Hippocampal formation (tissue), 2 donors: Measurements from ENCODE around the gene HCFC1.

Experiments
- DNase-seq, 2 donors: peaks; one replicate each; lab custom pipeline; 2025; lab: John Stamatoyannopoulos, UW

The HCFC1 gene

GRCh38 chrX:153938226-153938786 lies 33.3 kb downstream of the HCFC1 start:
- DNase-seq, result no peak

GRCh38 chrX:153937056-153937455 lies 34.6 kb downstream of the HCFC1 start:
- no peak for DNase-seq

GRCh38 chrX:153935326-153935851 lies 36.2 kb downstream of the HCFC1 start:
- DNase-seq, result no peak

GRCh38 chrX:153934762-153935325 lies 36.8 kb downstream of the HCFC1 start, which contains the start of gene NAA10:
Gene NAA10 (minus strand): TSS chrX:153935037. CDS start chrX:153934904, 133 bp downstream.
- DNase-seq, result peak; percentile 23 to 50

DNA sequence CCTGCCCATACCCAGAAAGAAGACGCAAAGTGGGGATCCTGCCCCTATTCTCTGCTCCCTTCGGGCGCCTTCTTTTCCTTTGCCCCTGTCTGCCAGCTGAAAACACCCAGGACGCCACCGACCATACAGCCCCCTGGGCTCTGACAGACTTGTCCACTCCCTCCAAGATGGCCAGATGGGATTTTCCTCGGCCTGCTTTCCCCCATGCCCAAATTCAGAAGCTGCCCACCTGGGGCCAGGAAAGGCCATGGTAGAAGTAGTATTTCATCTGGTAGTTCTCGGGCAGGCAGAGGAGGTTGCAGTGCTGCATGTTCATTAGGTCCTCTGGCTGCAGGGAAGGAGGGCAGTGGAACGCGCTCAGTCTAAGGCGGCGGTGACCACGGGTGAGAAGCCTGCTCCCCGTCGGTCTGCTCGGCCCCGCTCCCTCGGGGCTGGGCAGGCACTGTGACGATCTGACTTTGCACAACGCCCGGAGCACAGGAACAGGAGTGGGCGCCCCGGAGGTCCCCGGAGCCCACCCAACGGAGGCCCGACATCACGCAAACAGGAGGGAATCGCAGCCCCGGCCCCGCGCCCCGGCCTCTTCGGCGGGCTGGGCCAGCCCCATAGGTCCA lies 37.4 kb downstream of the HCFC1 start:
- DNase-seq, result no peak

GRCh38 chrX:153933748-153934147 lies 37.9 kb downstream of the HCFC1 start:
- DNase-seq, result no peak

- DNase-seq, result no peak
These were observed 39.2 kb downstream of the HCFC1 start for GRCh38 chrX:153932220-153932915.

DNA sequence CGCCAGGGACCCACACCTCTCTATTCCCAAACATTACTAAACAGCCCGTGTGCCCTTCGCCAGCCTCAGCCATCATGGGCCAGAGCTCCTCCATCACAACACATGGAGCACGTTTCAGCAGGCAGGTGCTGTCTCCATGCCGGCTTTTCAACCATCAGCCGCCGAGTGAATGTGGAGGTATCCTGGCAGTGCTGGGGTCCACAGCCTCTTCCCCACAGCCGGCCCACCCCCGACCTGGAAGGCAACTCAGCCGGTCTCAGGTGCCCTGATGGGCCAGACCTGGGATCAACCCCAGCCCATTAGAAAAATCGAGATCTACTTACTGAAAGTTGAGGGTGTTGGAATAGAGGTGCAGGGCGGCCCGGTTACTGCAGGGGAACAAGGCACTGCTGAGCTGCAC lies 39.9 kb downstream of the HCFC1 start:
- DNase-seq, result no peak

DNA sequence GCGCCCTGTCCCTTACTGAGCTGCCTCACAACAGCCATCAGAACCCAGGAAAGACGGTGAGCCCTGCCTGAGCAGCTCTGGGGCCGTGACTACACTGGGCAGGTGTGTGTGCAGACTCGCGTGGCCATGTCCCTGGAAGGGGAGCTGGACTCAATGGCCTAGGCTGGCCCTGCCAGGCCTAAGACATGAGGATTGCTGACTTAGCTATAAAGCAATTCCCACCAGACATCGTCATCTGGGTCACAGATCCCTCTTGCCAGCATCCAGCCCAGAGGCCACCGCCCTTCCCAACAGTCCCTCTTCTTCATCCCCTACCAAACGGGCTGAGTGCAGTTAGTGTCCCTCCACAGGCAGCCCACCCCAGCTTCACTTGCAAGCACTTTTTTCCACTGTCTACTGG lies 40.5 kb downstream of the HCFC1 start:
- DNase-seq, result no peak

DNA sequence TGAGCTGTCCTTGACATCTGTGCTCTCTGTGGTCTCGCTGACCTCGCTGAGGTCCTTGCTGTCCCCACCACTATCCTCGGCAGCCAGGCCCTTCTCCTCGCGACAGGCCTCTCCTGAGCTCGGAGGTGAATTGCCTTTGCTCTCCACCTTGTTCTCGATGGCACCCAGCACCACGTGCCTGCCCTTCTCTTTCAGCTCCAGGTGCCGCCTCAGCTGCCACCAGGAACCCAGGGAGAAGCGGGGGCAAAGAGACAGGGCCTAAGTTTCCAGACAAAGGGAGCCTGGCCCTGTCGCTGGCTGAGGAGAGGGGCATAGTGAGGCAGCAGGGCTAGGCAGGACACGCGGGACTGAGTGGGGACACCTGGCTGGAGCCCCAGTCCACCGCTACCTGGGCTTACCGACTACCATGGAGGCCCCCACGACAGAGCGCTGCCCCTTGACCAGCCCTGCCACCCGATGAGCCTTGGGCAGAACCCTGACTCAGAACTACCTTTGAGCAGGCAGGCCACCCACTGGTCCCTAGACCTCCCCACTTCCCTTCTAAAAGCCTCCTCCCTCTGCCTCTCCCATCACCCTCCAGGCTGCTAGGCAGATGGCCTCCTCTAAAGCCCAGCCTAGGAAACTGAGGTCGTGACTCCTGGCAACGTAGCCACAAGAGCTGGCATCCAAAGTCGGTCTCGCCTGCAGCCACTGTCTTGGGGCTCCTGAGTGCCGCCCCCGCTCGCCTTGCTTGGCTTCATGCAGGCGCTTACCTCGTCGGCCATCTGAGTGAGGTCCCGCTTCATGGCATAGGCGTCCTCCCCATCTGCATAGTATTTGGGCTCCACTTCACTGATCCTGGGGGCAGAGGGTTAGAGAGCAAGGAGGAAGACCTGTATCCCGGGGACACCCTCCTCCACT lies 41.4 kb downstream of the HCFC1 start:
- no peak for DNase-seq

DNA sequence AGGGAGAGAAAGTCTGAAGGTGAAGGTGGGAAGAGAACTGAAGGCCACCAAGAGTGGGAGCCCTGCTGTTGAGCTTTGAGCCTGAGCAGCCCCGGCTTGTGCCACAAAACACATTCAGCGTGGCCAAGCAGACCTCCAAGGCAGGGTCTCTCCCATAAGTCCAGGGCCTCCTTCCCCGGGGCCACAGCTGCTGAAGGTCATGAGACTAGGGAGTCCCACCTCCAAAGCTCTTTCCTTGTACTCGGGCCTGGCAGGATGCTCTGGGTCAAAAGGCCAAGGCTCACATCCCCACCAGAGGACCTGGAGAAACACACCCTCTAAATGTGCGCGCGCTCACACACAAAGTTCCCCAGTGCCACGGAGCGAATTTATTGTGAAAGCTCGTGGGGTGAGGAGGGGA lies 42.0 kb downstream of the HCFC1 start:
- no peak for DNase-seq

GRCh38 chrX:153928846-153929245 lies 42.8 kb downstream of the HCFC1 start:
- DNase-seq, result no peak

DNA sequence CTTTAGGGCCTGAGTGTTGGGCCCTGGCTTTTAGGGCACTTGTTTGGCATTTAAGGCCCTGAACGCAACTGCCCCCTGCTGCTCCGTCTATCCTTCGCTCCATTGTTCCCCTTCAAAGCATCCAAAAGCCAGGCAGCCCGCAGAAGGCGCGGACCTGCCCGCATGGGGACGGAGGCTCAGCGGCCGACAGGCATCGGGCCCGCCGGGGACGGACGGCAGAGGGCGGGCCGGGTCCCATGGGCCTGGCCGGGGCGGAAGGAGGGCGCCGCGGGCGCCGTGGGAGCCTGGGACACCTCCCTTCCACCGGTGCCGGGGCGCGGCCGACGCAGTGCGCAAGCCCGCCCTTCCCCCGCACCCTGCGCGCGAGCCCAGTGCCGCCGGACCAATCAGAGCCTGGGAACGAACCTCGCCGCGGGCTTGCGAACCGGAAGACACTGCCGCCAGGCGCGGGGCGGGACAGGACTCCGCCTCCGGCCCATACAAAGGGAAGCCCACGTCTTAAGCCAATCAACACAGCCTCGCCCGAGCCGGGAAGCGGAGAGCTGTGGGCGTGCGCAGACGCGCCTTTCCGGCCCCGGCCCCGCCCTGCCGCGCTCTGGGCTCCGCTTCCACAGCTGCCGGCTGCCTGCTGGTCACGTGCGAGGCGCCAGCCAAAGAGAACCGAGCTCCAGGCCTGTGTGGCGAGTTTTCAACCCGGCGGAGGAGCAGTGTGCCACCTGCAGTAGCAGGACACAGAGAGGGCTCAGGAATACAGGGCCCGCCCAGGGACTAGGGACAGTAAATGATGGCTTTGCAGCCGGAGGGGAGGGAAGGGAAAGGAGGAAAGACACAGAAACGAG lies 43.5 kb downstream of the HCFC1 start:
- DNase-seq, result peak; percentile 88 to 90

DNA sequence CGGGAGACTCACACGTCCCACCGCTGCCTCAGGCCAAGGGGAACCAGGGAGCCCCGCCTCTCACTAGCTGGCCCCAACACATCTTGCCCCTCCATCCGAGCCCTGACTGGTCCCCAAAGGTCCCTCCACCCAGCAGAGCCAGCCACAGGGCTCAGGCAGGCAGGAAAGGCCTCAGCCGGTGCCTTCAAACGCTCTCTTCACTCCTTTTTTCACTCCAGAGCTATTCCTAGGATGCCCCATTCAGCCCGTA lies 44.0 kb downstream of the HCFC1 start:
- DNase-seq, result no peak

DNA sequence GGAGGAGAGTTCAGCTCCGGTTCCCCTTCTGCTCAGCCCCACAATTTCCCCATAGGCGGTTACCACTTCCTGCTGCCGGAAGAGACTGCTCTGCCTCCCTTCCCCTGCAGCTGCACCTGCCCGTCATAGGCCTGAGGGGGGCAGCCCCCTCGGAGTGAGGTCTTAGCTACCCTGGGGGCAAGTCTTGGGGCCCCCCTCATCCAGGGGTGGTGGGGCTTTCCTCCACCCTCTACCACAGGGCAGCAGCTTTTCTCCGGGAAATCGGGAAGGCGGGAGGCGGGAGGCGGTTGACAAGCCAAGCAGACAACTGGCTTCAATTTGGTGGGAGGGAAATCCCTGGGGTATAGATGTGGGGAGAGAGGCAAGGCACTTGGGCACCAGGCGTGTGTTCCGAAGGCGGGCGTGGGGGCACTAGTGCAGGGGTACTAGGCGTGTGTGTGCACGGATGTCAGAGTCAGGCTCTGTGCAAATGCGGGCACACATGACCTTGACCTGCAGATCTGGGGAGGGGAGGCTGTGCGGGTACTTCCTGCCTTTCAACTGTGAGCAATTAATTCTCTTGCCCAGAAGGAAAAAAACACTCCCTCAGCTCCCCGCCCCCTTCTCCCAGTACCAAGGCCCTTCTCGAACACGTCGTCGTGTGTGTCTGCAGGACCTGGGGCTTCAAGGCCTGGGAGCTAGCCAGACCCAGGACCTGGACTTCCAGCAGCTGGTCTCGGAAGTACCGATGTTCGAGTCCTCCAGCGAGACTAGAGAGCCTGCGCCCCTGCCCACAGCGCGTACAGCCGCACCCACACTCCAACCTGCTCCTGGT lies 44.6 kb downstream of the HCFC1 start:
- no peak for DNase-seq

- no peak for DNase-seq
These were observed 45.1 kb downstream of the HCFC1 start for GRCh38 chrX:153926552-153926857.

- no peak for DNase-seq
These were observed 45.7 kb downstream of the HCFC1 start, which contains the start of gene ARHGAP4 for GRCh38 chrX:153925739-153926551. Gene ARHGAP4 (minus strand): TSS chrX:153926264. CDS start chrX:153926202, 62 bp downstream.

DNA sequence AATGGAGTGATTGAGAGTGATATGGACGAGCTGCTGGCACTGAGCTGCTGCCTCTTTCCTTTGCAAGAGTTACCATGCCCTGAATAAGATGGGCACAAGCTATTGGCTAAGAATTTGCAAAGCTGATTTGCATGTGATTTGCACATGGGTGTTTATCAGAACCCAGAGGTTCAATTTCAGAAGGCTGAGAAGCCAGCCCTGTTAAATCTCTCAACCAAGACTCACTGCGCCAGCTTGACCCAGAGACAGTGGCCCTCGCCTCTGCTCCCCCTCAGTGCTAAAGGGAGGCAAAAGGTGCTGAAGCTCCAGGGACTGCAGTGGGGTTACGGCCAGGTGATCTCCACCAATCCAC lies 46.3 kb downstream of the HCFC1 start:
- no peak for DNase-seq

DNA sequence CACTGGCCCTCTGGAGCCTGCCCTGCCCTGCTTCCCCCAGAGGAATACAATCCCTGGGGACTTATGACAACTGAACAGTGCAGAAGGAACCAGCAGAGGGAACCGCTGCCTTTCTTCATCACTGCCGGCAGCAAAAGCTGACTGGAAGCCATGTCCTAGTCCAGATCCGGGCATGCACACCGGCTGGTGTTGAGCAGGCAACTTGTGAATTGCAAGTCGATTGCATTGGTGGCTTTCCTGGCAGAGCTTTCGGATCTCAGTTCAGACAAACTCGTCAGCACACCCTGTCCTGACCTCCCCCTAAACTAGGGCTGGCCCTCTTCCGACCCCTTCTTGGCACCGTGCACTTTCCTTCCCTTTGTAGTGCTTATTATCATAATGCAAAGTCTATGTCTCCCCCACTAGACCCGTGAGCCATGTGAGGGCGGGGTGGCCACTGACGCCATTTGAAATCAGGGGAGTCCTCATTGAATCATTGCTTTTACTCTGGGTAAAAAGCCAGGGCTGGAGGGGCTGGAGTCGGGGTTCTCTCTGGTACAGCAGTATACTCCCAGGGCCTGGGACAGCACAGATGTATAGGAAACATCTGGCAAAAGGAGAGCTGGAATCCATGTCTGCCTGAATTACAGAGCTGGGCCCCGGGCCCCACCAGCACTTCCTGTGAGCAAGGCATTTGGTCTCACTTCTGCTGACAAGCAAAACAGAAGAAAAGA lies 47.3 kb downstream of the HCFC1 start:
- DNase-seq, result peak in 1 of 2 donors; percentile 4
